ENCODE measurements around the gene PGA5.
"Not testable (repeated sequence)": the region's sequence is repeated elsewhere in the genome, so short reads cannot be mapped to it uniquely, and the experiment has no call there.

DNA sequence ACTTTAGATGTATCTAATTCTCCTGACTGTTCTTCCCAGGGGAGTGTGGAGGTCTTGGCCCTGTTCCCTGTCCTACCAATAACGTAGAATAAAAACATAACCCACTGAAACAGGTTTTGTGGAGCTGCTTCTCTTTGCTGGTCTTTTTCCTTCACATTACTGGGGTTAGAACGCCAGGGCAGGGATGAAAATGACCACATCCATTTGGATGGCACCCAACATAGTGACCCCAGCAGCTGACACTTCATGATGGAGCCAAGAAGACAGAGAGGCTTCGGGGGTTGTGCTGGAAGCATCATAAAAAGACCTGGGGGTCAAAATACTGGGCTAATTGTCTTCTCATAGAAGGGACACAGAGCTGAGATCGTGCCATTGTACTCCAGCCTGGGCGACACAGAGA lies 9.4 kb upstream of the PGA5 start:
- not testable (repeated sequence) for TF ChIP-seq SP1 (IDR thresholded peaks at IDR 0.05); FOXA1 (IDR thresholded peaks at IDR 0.05); SUZ12 (IDR thresholded peaks at IDR 0.05); NFRKB (IDR thresholded peaks at IDR 0.05); HDGF (IDR thresholded peaks at IDR 0.05; ENCODE audit: borderline replicate concordance)
- TF ChIP-seq, protein P1, sequence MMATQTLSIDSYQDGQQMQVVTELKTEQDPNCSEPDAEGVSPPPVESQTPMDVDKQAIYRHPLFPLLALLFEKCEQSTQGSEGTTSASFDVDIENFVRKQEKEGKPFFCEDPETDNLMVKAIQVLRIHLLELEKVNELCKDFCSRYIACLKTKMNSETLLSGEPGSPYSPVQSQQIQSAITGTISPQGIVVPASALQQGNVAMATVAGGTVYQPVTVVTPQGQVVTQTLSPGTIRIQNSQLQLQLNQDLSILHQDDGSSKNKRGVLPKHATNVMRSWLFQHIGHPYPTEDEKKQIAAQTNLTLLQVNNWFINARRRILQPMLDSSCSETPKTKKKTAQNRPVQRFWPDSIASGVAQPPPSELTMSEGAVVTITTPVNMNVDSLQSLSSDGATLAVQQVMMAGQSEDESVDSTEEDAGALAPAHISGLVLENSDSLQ (IDR thresholded peaks at IDR 0.05): not testable (repeated sequence)

Data from HEK293T (cell line).